Astrocyte (in vitro differentiated cells and primary cell): ENCODE measurements around the gene ZNF740. TPM values are rescaled to one million over a fixed set of nuclear protein-coding genes. Genes with fewer than 3 reads are reported as not detected.

Source experiments
- DNase-seq: peaks from one replicate; pipeline ENCODE4 v3.0.0-alpha.2; 2010; ENCODE audit warnings: low read depth
- FAIRE-seq: peaks from 2 replicates; lab custom pipeline; 2011; peaks lifted over from hg19 to GRCh38; lab: Jason Lieb, UNC
- H2AFZ ChIP-seq: 2 replicates; pipeline ENCODE4 v1.6.0; 2012; ENCODE audit warnings: low read depth, low read length, inconsistent platforms
- H3K27ac ChIP-seq: 2 replicates; pipeline ENCODE4 v1.5.1; 2011; ENCODE audit warnings: low read depth, low read length, inconsistent platforms
- H3K27me3 ChIP-seq: 2 replicates; pipeline ENCODE4 v1.6.0; 2011; ENCODE audit warnings: low read length, inconsistent platforms; ENCODE audit not compliant: insufficient read depth
- H3K36me3 ChIP-seq: 2 replicates; pipeline ENCODE4 v1.5.1; 2011; ENCODE audit warnings: low read length, inconsistent platforms; ENCODE audit not compliant: insufficient read depth
- H3K4me1 ChIP-seq: 2 replicates; pipeline ENCODE4 v1.5.1; 2011; ENCODE audit warnings: low read length, inconsistent platforms; ENCODE audit not compliant: insufficient read depth
- H3K4me2 ChIP-seq: 2 replicates; pipeline ENCODE4 v1.6.0; 2012; ENCODE audit warnings: low read length, inconsistent platforms
- H3K4me3 ChIP-seq: 2 replicates; pipeline ENCODE4 v1.5.1; 2011; ENCODE audit warnings: low read depth, mild to moderate bottlenecking, low read length, inconsistent platforms; ENCODE audit not compliant: insufficient read depth
- H3K79me2 ChIP-seq: 2 replicates; pipeline ENCODE4 v1.6.0; 2012; ENCODE audit warnings: mild to moderate bottlenecking, low read length, inconsistent platforms; ENCODE audit not compliant: insufficient read depth
- H3K9ac ChIP-seq: 2 replicates; pipeline ENCODE4 v1.6.0; 2012; ENCODE audit warnings: mild to moderate bottlenecking, low read length, inconsistent platforms
- H3K9me3 ChIP-seq: 2 replicates; pipeline ENCODE4 v1.5.1; 2012; ENCODE audit warnings: low read depth, mild to moderate bottlenecking, low read length, inconsistent platforms; ENCODE audit not compliant: insufficient read depth
- H4K20me1 ChIP-seq: 2 replicates; pipeline ENCODE4 v1.6.0; 2012; ENCODE audit warnings: low read length, inconsistent platforms; ENCODE audit not compliant: insufficient read depth
- H3K27ac Mint-ChIP-seq: one replicate; pipeline ENCODE4 v1.8.0; 2021; ENCODE audit warnings: mild to moderate bottlenecking, mixed read lengths; ENCODE audit not compliant: unreplicated experiment
- H3K27me3 Mint-ChIP-seq: one replicate; pipeline ENCODE4 v1.8.0; 2021; ENCODE audit warnings: low read depth, mixed read lengths; ENCODE audit not compliant: unreplicated experiment
- H3K36me3 Mint-ChIP-seq: one replicate; pipeline ENCODE4 v1.8.0; 2021; ENCODE audit warnings: low read depth, mixed read lengths; ENCODE audit not compliant: unreplicated experiment
- H3K4me1 Mint-ChIP-seq: one replicate; pipeline ENCODE4 v1.8.0; 2021; ENCODE audit warnings: low read depth, mixed read lengths; ENCODE audit not compliant: unreplicated experiment
- H3K4me3 Mint-ChIP-seq: one replicate; pipeline ENCODE4 v1.8.0; 2021; ENCODE audit warnings: mild to moderate bottlenecking, moderate library complexity, mixed read lengths; ENCODE audit not compliant: unreplicated experiment
- H3K9me3 Mint-ChIP-seq: one replicate; pipeline ENCODE4 v1.8.0; 2021; ENCODE audit warnings: mild to moderate bottlenecking, mixed read lengths; ENCODE audit not compliant: unreplicated experiment
- EZH2 ChIP-seq: IDR thresholded peaks from 2 replicates; pipeline ENCODE4 v1.6.1; 2012; ENCODE audit warnings: mild to moderate bottlenecking, low read length, inconsistent platforms; ENCODE audit not compliant: insufficient read depth
- total RNA-seq: library from RNA; stranded (reverse); gene quantifications from 2 replicates; pipeline ENCODE4 v1.2.1, GENCODE V29; 2021
- TF ChIP-seq, protein P1 (sequence below): IDR thresholded peaks from 2 replicates; pipeline ENCODE4 v1.5.1; 2011; ENCODE audit warnings: low read depth, mild to moderate bottlenecking, inconsistent platforms, low read length, moderate library complexity; ENCODE audit not compliant: insufficient read depth

The ZNF740 gene
- total RNA-seq, 1 donor from 2014 or later, result 31.0 TPM

DNA sequence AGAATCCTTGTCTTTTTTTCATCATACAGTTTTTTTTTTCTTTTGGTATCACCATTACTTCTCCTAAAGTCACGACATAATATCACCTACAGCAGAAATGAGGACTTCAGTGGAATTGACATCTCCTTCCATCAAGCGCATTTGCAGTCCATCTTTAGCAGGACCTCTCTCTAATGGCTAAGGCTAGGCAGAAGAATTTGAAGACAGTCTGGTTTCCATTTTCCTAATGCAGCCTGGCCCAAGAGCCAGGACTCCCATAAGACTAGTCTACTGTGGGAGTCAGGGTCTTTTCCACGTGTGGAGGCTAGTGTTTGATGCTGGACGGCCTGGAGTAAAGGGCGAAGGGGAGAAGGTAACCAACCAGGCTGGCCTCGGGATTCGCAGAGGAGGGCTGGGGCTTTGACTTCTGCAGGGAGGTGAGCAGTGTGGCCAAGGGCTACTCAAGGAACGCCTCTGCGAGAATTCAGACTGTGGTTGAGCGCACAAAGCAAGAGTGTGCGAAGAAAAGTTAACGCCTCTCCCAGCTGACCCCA is 769 bp upstream of the ZNF740 start:
- no peaks in the 10 kb centered on the region for H3K9me3 ChIP-seq
- peaks cover 15% of the 10 kb centered on the region for H3K36me3 ChIP-seq
- H3K27me3 ChIP-seq, result no peaks in the 10 kb centered on the region
- peaks cover 38% of the 10 kb centered on the region for H3K79me2 ChIP-seq
- peak overlapping the region; percentile 96 for H2AFZ ChIP-seq
- Mint-ChIP-seq H3K4me3 (peak overlapping the region; percentile 88), H3K9me3 (no peaks in the 10 kb centered on the region), H3K4me1 (peaks cover 24% of the 10 kb centered on the region), H3K27me3 (no peaks in the 10 kb centered on the region), H3K36me3 (peaks cover 18% of the 10 kb centered on the region), H3K27ac (peak overlapping the region; percentile 98)
- H3K4me1 ChIP-seq, result peaks cover 34% of the 10 kb centered on the region
- FAIRE-seq, result no peak
- peak overlapping the region; percentile 93 for H3K9ac ChIP-seq
- peaks cover 33% of the 10 kb centered on the region for H4K20me1 ChIP-seq
- peak overlapping the region; percentile 94 for H3K27ac ChIP-seq
- peak overlapping the region; percentile 96 for H3K4me2 ChIP-seq
- no peak for DNase-seq
- TF ChIP-seq, protein P1, sequence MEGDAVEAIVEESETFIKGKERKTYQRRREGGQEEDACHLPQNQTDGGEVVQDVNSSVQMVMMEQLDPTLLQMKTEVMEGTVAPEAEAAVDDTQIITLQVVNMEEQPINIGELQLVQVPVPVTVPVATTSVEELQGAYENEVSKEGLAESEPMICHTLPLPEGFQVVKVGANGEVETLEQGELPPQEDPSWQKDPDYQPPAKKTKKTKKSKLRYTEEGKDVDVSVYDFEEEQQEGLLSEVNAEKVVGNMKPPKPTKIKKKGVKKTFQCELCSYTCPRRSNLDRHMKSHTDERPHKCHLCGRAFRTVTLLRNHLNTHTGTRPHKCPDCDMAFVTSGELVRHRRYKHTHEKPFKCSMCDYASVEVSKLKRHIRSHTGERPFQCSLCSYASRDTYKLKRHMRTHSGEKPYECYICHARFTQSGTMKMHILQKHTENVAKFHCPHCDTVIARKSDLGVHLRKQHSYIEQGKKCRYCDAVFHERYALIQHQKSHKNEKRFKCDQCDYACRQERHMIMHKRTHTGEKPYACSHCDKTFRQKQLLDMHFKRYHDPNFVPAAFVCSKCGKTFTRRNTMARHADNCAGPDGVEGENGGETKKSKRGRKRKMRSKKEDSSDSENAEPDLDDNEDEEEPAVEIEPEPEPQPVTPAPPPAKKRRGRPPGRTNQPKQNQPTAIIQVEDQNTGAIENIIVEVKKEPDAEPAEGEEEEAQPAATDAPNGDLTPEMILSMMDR, result no peak
- no peak for TF ChIP-seq EZH2
- peak overlapping the region; percentile 79 for H3K4me3 ChIP-seq

DNA sequence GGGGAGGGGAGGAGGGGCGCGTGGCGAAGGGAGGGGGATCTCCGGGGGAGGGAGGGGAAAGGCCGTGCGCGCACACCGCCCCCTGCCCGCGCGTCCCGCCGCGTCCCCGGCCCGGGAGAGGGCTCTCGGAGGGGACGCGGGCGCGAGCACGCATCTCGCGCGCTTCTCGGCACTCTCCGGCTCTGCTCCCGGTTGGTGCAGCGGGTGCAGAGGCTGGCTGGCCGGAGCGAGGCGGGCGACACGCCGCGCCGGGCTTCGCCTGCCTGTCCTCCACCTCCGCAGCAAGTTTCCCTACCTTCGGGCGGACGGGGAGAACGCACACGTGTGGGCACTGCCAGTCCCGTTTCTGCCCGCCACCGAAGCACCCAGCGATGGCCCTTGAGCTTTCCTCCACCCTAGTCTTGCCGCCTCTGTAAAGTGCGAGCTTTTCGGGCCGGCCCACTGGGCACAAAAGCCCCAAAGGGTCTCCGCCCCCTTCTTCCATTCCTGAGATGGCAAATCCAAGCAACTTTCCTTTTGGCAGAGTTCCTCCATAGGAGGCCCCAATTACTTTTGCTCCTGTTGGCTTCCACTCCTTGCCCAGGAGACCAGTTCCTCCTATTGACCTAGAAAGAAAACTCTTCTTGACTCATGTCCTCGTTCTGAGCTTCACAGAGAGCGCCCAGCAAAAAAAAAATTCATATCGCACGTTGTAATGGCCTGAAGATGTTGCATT is 566 bp downstream of the ZNF740 start:
- peaks cover 18% of the 10 kb centered on the region for H3K4me1 Mint-ChIP-seq

More for the DNA sequence above, 566 bp downstream of the ZNF740 start:
- peak overlapping the region; percentile 67 for H3K27ac Mint-ChIP-seq
- Histone ChIP-seq H3K9ac (peak overlapping the region; percentile 93), H3K9me3 (no peaks in the 10 kb centered on the region), H2AFZ (peak overlapping the region; percentile 67), H3K4me2 (peak overlapping the region; percentile 96), H3K4me1 (peaks cover 30% of the 10 kb centered on the region), H3K27me3 (no peaks in the 10 kb centered on the region), H3K36me3 (peaks cover 25% of the 10 kb centered on the region), H3K27ac (peak overlapping the region; percentile 94), H3K4me3 (peak overlapping the region; percentile 79), H4K20me1 (peaks cover 45% of the 10 kb centered on the region), H3K79me2 (peaks cover 40% of the 10 kb centered on the region)
- DNase-seq (peak; percentile 58), FAIRE-seq (no peak)
- H3K27me3 Mint-ChIP-seq, result no peaks in the 10 kb centered on the region
- H3K4me3 Mint-ChIP-seq, result peak overlapping the region; percentile 95
- H3K36me3 Mint-ChIP-seq, result peaks cover 30% of the 10 kb centered on the region
- H3K9me3 Mint-ChIP-seq, result no peaks in the 10 kb centered on the region
- TF ChIP-seq, protein P1, result no peak
- no peak for TF ChIP-seq EZH2
